Embryonic facial prominence (tissue), 1 donor: ENCODE measurements around the gene CSRP1.
"Not testable (repeated sequence)": the region's sequence is repeated elsewhere in the genome, so short reads cannot be mapped to it uniquely, and the experiment has no call there.

ENCODE experiments used
- DNase-seq: peaks from one replicate; pipeline ENCODE4 v3.0.0-alpha.2; 2016; ENCODE audit errors: extremely low spot score

The CSRP1 gene

GRCh38 chr1:201537891-201538611 lies 31.1 kb upstream of the CSRP1 start:
- DNase-seq, result no peak

GRCh38 chr1:201537467-201537866 lies 30.5 kb upstream of the CSRP1 start:
- no peak for DNase-seq

- no peak for DNase-seq
These were observed 30.1 kb upstream of the CSRP1 start for GRCh38 chr1:201537028-201537427.

GRCh38 chr1:201536558-201536957 lies 29.6 kb upstream of the CSRP1 start:
- DNase-seq, result no peak

- no peak for DNase-seq
These were observed 29.0 kb upstream of the CSRP1 start for GRCh38 chr1:201535919-201536245.

GRCh38 chr1:201535046-201535918 lies 28.4 kb upstream of the CSRP1 start:
- DNase-seq, result no peak

GRCh38 chr1:201533836-201534235 lies 26.9 kb upstream of the CSRP1 start:
- no peak for DNase-seq

GRCh38 chr1:201531551-201532425 lies 24.9 kb upstream of the CSRP1 start:
- no peak for DNase-seq

GRCh38 chr1:201530741-201531531 lies 24.0 kb upstream of the CSRP1 start:
- peak; percentile 83 for DNase-seq

- no peak for DNase-seq
These were observed 21.8 kb upstream of the CSRP1 start for GRCh38 chr1:201528631-201529252.

- no peak for DNase-seq
These were observed 21.0 kb upstream of the CSRP1 start for GRCh38 chr1:201527879-201528278.

GRCh38 chr1:201525193-201525778 lies 18.4 kb upstream of the CSRP1 start:
- DNase-seq, result no peak

- DNase-seq, result not testable (repeated sequence)
These were observed 13.2 kb upstream of the CSRP1 start for GRCh38 chr1:201520046-201520575.

GRCh38 chr1:201518071-201518470 lies 11.1 kb upstream of the CSRP1 start:
- no peak for DNase-seq

GRCh38 chr1:201517631-201518030 lies 10.7 kb upstream of the CSRP1 start:
- DNase-seq, result no peak

- no peak for DNase-seq
These were observed 9.7 kb upstream of the CSRP1 start for GRCh38 chr1:201516511-201517127.

- DNase-seq, result no peak
These were observed 9.0 kb upstream of the CSRP1 start for GRCh38 chr1:201515895-201516294.

GRCh38 chr1:201515062-201515750 lies 8.3 kb upstream of the CSRP1 start:
- no peak for DNase-seq

- no peak for DNase-seq
These were observed 7.5 kb upstream of the CSRP1 start for GRCh38 chr1:201514466-201514865.
